SK-N-SH treated with all-trans-retinoic acid at 6 μM for 48 hours (cell line): ENCODE data around the gene AP4S1.

ENCODE experiments used
- ATAC-seq: fragments of 200-7000 bp; cut with Tn5 transposase; 3 replicates; pipeline ENCODE4 v1.9.1; 2020; ENCODE audit warnings: mild to moderate bottlenecking, moderate library complexity
- ARNTL ChIP-seq: fragments of 450-650 bp; formaldehyde crosslinking; IDR thresholded peaks from 2 replicates; pipeline ENCODE4 v1.5.0; 2020; ENCODE audit warnings: low read depth, mild to moderate bottlenecking, moderate library complexity, borderline replicate concordance
- BACH2 ChIP-seq: fragments of 250-450 bp; sonication (Bioruptor Pico); IDR thresholded peaks from 2 replicates; pipeline ENCODE4 v1.9.0; 2021; ENCODE audit warnings: mild to moderate bottlenecking, borderline replicate concordance
- CSDC2 ChIP-seq: fragments of 250-450 bp; sonication (Bioruptor Pico); IDR thresholded peaks from 2 replicates; pipeline ENCODE4 v1.5.0; 2020; ENCODE audit warnings: mild to moderate bottlenecking, moderate library complexity
- ESRRG ChIP-seq: fragments of 250-450 bp; sonication (Bioruptor Pico); IDR thresholded peaks from 2 replicates; pipeline ENCODE4 v1.6.1; 2021; ENCODE audit warnings: mild to moderate bottlenecking
- ISL1 ChIP-seq: fragments of 250-450 bp; sonication (Bioruptor Pico); IDR thresholded peaks from 2 replicates; pipeline ENCODE4 v2.1.2; 2022; ENCODE audit warnings: mild to moderate bottlenecking, moderate library complexity
- OSR1 ChIP-seq: fragments of 250-450 bp; sonication (Bioruptor Pico); IDR thresholded peaks from 2 replicates; pipeline ENCODE4 v1.8.0; 2022; ENCODE audit warnings: moderate library complexity, mild to moderate bottlenecking, inconsistent platforms
- PATZ1 ChIP-seq: fragments of 250-450 bp; sonication (Bioruptor Pico); IDR thresholded peaks from 2 replicates; pipeline ENCODE4 v1.8.0; 2020; ENCODE audit warnings: mild to moderate bottlenecking, moderate library complexity, borderline replicate concordance
- PPARA ChIP-seq: fragments of 250-450 bp; sonication (Bioruptor Pico); IDR thresholded peaks from 2 replicates; pipeline ENCODE4 v1.5.0; 2020; ENCODE audit warnings: mild to moderate bottlenecking, borderline replicate concordance
- RARB ChIP-seq: fragments of 250-450 bp; sonication (Bioruptor Pico); IDR thresholded peaks from 2 replicates; pipeline ENCODE4 v1.8.0; 2021; ENCODE audit warnings: mild to moderate bottlenecking, moderate library complexity
- SNAI2 ChIP-seq: fragments of 250-450 bp; sonication (Bioruptor Pico); IDR thresholded peaks from 2 replicates; pipeline ENCODE4 v1.5.0; 2020; ENCODE audit warnings: mild to moderate bottlenecking, moderate library complexity
- TOX ChIP-seq: fragments of 250-450 bp; sonication (Bioruptor Pico); IDR thresholded peaks from 2 replicates; pipeline ENCODE4 v1.8.0; 2021; ENCODE audit warnings: mild to moderate bottlenecking, moderate library complexity, borderline replicate concordance
- ZC3H10 ChIP-seq: fragments of 250-450 bp; sonication (Bioruptor Pico); IDR thresholded peaks from 2 replicates; pipeline ENCODE4 v1.5.1; 2021; ENCODE audit warnings: mild to moderate bottlenecking, moderate library complexity
- ZFP3 ChIP-seq: fragments of 250-450 bp; sonication (Bioruptor Pico); IDR thresholded peaks from 2 replicates; pipeline ENCODE4 v1.5.0; 2020; ENCODE audit warnings: mild to moderate bottlenecking, moderate library complexity
- ZFP30 ChIP-seq: fragments of 450-650 bp; formaldehyde crosslinking; IDR thresholded peaks from 2 replicates; pipeline ENCODE4 v1.5.0; 2022; ENCODE audit warnings: mild to moderate bottlenecking, moderate library complexity
- ZNF565 ChIP-seq: fragments of 450-650 bp; formaldehyde crosslinking; conservative IDR thresholded peaks from 2 replicates; pipeline ENCODE4 v1.5.0; 2020; ENCODE audit warnings: low read depth, mild to moderate bottlenecking, moderate library complexity
- ZNF70 ChIP-seq: fragments of 450-650 bp; formaldehyde crosslinking; IDR thresholded peaks from 2 replicates; pipeline ENCODE4 v1.5.0; 2020; ENCODE audit warnings: mild to moderate bottlenecking, moderate library complexity
- TF ChIP-seq, protein P1 (sequence below): fragments of 250-450 bp; sonication (Bioruptor Pico); IDR thresholded peaks from 2 replicates; pipeline ENCODE4 v1.8.0; 2021; ENCODE audit warnings: low read depth, mild to moderate bottlenecking, moderate library complexity, borderline replicate concordance
- TF ChIP-seq, protein P2 (sequence below): fragments of 250-450 bp; sonication (Bioruptor Pico); IDR thresholded peaks from 2 replicates; pipeline ENCODE4 v1.5.0; 2020; ENCODE audit warnings: mild to moderate bottlenecking, moderate library complexity
- TF ChIP-seq, protein P3 (sequence below): fragments of 250-450 bp; sonication (Bioruptor Pico); IDR thresholded peaks from 2 replicates; pipeline ENCODE4 v1.5.1; 2020; ENCODE audit warnings: low read depth, mild to moderate bottlenecking, moderate library complexity

AP4S1 gene

DNA sequence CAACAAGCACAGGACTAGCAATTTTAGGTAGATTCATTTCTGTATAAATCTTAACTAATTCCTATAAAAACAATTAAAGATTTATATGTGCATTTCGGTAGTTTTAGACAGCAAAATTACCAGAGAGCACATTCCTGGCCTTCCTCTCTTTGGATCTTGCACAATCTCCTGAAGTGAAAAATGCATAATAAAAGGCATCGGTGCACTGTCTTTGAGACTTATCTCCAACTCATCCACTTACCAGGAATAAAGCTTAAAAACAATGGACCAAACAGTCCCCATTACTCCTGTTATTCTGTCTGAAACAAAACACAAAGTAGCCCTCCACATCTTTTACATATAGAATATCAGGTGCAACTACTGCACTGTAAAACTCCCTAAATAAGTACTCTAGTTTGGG, 112.9 kb downstream of the AP4S1 start:
- ATAC-seq = no peak
- no peak for TF ChIP-seq PPARA
- no peak for TF ChIP-seq ISL1 (CRISPR knock-in tag)
- no peak for TF ChIP-seq ZFP30 (CRISPR knock-in tag)
- TF ChIP-seq ARNTL = no peak

- TF ChIP-seq SNAI2 (CRISPR knock-in tag) (no peak), ZC3H10 (CRISPR knock-in tag) (no peak), ESRRG (CRISPR knock-in tag) (no peak), OSR1 (no peak), PATZ1 (CRISPR knock-in tag) (no peak), TOX (CRISPR knock-in tag) (no peak), CSDC2 (CRISPR knock-in tag) (no peak), ZFP3 (CRISPR knock-in tag) (no peak), ZNF70 (CRISPR knock-in tag) (no peak), ZFP30 (CRISPR knock-in tag) (no peak)
- TF ChIP-seq, protein P1, sequence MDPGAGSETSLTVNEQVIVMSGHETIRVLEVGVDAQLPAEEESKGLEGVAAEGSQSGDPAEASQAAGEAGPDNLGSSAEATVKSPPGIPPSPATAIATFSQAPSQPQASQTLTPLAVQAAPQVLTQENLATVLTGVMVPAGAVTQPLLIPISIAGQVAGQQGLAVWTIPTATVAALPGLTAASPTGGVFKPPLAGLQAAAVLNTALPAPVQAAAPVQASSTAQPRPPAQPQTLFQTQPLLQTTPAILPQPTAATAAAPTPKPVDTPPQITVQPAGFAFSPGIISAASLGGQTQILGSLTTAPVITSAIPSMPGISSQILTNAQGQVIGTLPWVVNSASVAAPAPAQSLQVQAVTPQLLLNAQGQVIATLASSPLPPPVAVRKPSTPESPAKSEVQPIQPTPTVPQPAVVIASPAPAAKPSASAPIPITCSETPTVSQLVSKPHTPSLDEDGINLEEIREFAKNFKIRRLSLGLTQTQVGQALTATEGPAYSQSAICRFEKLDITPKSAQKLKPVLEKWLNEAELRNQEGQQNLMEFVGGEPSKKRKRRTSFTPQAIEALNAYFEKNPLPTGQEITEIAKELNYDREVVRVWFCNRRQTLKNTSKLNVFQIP (CRISPR knock-in tag) = no peak
- TF ChIP-seq, protein P2, sequence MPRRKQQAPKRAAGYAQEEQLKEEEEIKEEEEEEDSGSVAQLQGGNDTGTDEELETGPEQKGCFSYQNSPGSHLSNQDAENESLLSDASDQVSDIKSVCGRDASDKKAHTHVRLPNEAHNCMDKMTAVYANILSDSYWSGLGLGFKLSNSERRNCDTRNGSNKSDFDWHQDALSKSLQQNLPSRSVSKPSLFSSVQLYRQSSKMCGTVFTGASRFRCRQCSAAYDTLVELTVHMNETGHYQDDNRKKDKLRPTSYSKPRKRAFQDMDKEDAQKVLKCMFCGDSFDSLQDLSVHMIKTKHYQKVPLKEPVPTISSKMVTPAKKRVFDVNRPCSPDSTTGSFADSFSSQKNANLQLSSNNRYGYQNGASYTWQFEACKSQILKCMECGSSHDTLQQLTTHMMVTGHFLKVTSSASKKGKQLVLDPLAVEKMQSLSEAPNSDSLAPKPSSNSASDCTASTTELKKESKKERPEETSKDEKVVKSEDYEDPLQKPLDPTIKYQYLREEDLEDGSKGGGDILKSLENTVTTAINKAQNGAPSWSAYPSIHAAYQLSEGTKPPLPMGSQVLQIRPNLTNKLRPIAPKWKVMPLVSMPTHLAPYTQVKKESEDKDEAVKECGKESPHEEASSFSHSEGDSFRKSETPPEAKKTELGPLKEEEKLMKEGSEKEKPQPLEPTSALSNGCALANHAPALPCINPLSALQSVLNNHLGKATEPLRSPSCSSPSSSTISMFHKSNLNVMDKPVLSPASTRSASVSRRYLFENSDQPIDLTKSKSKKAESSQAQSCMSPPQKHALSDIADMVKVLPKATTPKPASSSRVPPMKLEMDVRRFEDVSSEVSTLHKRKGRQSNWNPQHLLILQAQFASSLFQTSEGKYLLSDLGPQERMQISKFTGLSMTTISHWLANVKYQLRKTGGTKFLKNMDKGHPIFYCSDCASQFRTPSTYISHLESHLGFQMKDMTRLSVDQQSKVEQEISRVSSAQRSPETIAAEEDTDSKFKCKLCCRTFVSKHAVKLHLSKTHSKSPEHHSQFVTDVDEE (CRISPR knock-in tag) = no peak
- TF ChIP-seq, protein P3, sequence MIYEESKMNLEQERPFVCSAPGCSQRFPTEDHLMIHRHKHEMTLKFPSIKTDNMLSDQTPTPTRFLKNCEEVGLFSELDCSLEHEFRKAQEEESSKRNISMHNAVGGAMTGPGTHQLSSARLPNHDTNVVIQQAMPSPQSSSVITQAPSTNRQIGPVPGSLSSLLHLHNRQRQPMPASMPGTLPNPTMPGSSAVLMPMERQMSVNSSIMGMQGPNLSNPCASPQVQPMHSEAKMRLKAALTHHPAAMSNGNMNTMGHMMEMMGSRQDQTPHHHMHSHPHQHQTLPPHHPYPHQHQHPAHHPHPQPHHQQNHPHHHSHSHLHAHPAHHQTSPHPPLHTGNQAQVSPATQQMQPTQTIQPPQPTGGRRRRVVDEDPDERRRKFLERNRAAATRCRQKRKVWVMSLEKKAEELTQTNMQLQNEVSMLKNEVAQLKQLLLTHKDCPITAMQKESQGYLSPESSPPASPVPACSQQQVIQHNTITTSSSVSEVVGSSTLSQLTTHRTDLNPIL = no peak
- ATAC-seq = no peak
Measured at GRCh38 chr14:31139301-31139847, 113.9 kb downstream of the AP4S1 start.

DNA sequence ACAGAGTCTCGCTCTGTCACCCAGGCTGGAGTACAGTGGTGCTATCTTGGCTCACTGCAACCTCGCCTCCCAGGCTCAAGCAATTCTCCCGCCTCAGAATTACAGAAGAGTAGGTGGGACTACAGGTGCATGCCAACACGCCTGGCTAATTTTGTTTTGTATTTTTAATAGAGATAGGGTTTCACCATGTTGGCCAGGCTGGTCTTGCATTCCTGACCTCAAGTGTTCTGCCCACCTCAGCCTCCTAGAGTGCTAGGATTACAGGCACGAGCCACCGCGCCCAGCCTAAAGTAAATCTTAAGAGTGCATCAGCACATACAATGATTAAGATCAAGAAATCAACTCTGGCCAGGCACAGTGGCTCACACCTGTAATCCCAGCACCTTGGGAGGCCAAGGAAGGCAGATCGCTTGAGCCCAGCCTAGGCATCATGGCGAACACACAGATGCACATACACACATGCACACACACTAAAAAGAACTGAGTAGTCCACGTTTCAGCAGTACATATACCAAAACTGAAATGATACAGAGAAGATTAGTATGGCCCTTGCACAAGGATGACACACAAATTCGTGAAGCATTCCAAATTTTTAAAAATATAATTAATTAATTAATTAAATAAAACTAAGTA, 117.1 kb downstream of the AP4S1 start:
- TF ChIP-seq, protein P1 (CRISPR knock-in tag) = no peak
- TF ChIP-seq PATZ1 (CRISPR knock-in tag) (no peak), ZFP3 (CRISPR knock-in tag) (no peak), ARNTL (no peak), ZNF565 (no peak), BACH2 (CRISPR knock-in tag) (no peak), ISL1 (CRISPR knock-in tag) (no peak), CSDC2 (CRISPR knock-in tag) (no peak), RARB (CRISPR knock-in tag) (no peak), ESRRG (CRISPR knock-in tag) (no peak)
- TF ChIP-seq, protein P3 = no peak
- TF ChIP-seq, protein P2 (CRISPR knock-in tag) = no peak
- ATAC-seq = no peak
